ENCODE data around the gene CNTNAP4.

DNA sequence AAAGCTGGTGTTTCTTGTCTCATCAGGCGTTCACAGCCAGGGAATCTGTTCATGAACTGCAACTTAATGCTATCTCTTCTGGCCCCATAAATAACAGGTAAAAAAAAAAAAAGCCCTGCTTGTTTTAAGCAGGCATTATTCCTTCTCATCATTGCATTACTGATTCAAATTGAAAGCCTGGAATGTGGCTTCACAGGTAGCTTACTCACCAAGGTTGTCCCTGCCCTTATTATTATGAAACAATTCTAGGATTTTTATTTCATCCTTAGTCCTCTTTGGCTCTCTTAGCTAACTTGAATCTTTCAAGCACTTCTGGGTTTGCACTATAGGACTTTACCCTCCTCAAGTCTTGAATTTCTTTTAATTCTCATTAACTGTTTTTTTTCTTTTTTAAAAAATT lies 113.3 kb downstream of the CNTNAP4 start:
- no peak for TF ChIP-seq SUZ12 (IDR thresholded peaks at IDR 0.05; ENCODE audit: extremely low read depth, insufficient read depth, insufficient read length)
- no peak for TF ChIP-seq YY1 (IDR thresholded peaks at IDR 0.05; ENCODE audit: insufficient read depth, insufficient read length)
- TF ChIP-seq ZNF274 (IDR thresholded peaks at IDR 0.05; ENCODE audit: low read depth, low read length) = no peak

Measured in NT2/D1 (cell line).